Stimulated activated CD4-positive, alpha-beta T cell treated with anti-CD3 and anti-CD28 coated beads, TNF-alpha, amount 100 ng/mL, for 24 hours (primary cell): Measurements from ENCODE around the gene FAM107B.
A peak's percentile ranks its signal among the peaks of the same experiment; 100 is the strongest.

ENCODE experiments used
- DNase-seq, 3 experiments: peaks; one replicate each; pipeline ENCODE4 v3.0.0-alpha.2; 2020; ENCODE audit warnings: low read depth in 3 of 3

FAM107B gene

DNA sequence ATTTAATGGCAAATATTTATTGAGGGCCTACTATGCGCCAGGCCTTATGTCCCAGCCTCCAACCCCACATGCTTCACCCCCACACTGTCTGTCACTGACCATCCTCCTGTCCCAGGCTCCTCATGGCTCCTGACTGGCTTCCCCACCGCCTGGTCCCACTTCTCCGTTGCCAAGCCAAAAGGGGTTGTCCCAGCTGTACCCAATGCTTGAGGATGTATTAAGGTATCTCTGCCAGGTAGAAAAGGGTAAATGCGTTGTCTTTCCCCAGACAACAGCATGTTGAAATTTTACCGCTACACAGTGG lies 275.1 kb downstream of the FAM107B start:
- DNase-seq, result no peak

DNA sequence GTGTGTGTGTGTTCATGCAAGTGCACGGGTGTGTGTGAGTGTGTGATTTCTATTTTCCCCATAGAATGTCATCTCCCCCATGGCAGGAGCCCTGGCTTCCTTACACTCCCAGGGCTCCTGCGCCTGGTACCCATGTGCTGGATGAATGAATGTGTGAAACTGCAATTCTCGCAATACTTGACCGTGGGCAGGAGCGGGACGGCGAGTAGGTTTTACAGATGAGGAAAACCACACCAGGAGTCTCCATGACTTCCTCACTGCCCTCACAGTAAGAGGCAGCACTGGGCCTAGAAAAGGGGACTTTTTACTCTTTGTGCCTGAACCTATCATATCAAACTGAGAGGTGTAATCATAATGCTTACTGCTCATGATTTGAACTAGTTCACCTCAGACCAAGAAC lies 276.4 kb downstream of the FAM107B start:
- DNase-seq, result no peak

DNA sequence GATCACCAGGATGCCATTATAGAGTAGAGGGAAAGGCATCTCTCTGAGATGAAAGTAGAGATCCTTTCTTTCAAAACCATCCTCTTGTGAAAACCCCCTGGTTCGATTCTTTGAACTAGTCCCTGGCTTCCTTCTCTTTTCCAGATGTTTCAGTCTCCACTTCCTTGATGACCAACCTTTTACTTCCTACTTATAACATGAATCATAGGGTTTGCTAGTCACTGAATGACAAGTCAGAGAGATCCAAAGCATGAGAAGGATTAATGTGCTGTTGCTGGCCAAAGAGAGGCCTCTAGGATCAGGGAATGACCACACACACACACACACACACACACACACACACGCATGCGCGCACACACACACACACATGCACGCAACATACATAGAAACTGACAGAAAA lies 282.9 kb downstream of the FAM107B start:
- no peak for DNase-seq

DNA sequence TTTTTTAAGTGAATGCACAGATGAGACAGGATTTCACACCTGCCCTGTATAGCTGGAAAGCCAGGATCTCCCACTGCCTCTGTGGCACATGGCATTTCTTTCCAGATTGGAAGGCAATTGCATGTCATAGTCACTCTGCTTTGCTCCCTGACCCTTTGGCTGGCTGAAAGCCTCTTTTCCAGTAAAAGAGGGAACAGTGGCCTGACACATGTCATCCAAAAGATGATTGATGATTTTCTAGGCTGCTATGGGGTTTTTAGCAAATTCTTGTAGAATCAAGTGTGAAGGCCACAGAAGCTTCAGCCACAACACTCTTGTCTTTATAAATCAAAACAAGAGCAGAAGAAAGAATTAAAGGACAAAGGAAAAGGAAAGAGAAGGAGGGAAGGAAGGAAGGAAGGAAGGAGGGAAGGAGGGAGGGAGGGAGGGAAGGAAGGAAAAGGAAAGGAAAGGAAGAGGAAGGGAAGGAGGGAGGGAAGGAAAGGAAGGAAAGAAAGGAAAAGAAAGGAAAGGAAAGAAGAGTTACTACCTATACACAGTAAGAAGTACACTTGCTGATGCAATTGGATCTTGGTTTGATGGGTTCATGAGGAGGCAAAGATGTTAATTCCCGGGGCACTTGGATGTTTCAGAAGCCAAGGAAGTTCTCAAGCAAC lies 285.0 kb downstream of the FAM107B start:
- DNase-seq, result no peak

DNA sequence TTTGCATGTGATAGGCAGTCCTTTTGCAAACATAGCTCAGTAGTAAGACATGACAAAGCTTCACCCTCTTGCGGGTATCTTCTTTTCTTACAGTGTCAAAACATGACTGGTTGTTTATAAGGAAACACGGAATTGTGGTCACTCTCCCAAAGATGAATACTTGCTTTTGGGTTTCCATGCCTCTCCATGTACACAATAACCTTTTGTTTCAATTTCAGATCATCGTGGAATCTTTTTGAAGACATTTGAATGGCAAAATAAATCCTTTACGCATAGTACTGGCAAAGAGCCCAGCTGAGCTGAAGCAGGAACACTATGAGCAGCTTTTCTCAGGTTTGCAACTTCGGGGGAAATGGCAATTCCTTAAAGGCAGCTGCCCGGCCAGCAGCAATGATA lies 287.2 kb downstream of the FAM107B start:
- DNase-seq, result no peak

DNA sequence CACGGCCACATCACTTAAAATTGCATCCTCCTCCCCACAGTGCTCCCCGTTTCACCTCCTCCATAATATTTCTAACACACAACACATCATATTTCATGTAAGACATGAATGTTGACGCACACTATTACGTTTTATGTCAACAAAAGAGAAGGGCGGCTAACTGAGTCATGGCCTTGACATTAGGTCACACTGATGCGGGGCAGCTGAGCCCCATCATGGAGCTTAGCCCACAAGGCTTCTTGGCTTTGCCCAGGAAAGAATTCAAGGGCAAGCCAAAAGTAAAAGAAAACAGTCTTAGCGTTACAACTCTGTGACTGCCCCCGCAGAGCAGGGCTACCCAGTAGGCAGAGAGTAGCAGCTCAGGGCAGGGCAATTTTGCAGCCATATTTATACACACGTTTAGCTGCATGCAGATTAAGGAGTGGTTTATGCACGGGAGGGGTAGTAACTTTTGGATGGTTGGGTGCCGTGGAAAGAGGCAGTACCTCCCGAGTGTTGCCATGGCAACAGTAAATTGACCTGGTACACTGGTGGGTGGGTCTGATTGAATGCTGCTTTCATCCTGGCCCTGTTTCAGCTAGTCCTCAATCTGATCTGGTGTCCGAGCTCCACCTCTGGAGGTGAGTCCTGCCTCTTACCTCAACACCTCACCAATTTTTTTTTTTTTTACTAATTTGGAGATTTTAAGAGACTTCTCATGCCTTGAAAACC lies 287.8 kb downstream of the FAM107B start:
- no peak for DNase-seq

DNA sequence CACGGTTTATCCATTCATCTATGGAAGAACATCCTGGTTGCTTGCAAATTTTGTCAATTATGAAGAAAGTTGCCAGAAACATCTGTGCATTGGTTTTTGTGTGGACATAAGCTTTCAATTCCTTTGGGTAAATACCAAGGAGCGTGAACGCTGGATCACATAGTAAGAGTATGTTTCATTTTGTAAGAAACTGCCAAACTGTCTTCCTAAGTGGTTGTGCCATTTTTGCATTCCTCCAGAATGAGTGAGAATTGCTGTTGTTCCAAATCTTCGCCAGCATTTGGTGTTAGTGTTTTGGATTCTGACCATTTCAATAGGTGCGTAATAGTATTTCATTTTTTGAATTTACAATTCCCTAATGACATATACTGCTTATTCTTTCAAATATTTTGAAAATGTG lies 288.7 kb downstream of the FAM107B start:
- DNase-seq, result no peak

DNA sequence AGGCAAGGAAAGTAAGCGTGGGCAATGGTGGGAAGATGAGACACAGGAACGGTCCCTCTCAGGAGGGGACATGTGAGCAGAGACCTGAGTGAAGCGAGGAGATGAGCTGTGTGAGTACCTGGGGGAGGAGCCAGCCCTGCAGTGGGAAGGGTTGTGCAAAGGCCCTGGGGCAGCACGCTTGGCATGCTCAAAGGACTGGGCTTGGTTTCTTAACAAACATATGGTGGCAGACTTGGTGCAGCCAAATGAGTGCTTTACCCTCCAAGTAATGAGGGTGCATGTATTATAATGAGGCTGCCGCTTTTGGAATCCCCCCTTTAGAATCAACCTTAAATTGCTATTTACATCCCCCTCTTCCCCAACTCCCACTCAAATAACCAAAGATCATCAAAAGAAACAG lies 291.3 kb downstream of the FAM107B start:
- no peak for DNase-seq

DNA sequence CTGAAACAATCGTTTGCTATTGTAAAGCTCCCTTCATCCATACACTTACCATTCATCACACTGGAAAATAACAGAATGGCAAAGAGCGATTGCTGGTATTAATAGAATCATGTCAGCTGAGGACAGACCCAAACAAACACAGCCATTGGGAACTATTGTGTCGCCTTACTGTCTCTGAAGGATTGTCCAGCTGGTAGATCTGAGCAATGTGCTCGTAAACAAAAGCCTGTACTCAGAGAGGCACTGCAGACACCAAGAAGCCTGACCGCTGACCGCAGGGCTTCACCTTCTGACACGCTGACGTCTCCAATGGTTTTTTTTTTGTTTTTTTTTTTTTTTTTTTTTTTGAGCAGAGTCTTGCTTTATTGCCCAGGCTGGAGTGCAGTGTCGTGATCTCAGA lies 292.9 kb downstream of the FAM107B start:
- DNase-seq, result no peak

DNA sequence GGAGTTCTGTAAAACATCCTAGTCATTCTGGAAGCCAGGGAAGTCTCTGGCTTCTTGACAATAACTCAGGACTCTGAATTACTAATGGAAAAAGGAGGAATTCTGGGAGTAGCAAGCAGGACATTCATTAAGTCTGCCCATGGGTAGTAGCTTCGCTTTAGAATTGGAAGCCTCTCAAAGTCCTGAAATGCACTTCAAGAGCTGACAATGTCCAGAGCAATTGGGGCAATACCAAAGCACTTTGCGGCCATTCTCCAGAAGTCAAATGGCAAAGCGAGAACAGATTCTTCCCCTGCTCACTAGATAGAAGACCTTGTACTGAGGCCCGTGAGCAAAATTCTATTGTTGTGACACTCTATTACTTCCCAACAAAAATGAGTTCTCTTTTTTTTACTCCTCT lies 293.7 kb downstream of the FAM107B start:
- no peak for DNase-seq

DNA sequence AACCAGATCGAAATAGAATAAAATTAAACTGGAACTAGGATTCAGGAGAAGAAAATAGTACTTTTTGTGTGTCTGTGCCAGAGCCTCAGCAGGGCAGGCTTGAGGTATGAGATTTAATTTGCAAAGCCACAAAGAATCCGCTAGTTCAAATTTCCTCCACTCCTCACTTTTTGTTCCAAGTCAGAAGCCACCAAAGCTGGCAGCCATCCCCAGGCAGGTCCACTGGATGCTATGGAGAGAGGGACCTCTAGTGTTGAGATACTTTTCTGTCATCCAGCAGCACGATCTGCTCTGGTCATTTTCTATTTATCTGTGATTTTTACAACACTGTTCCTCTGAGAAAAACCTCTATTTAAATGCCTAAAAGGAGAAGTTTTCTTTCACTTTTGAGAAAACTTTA lies 296.1 kb downstream of the FAM107B start:
- peak in 1 of 3 experiments; percentile 8 for DNase-seq

DNA sequence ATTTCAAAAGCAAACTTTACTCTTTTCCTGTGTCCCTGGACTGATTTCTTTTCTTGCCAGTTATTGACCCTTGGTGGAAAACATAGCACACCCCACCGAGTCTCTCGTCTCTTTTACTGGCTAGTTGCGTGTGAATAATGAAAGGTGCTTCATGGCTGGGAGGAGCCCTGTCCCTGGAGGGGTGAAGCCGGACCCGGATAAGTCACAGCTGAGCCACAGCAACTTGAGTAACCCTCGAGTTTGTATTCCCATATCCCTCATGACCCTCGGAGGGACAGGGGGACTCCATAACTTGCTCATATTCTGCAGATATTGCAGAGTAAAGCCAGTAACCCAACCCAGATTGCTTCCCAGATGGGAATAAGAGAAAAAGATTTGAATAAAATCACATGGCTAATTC lies 296.5 kb downstream of the FAM107B start:
- no peak for DNase-seq

DNA sequence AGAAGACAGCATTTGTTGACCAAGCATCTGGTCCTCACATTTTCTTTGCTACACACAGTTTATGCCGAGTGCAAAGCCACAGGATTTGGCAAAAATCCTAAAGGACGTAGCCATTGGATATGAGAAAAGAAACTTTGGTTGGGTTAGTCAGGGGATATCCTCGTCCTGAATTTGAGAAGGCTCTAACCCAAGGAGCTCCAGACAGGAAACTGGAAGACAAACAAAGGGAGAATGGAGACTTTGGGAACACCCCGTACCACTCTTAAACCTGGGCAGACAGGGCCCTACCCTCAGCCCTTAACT lies 297.3 kb downstream of the FAM107B start:
- DNase-seq, result no peak

DNA sequence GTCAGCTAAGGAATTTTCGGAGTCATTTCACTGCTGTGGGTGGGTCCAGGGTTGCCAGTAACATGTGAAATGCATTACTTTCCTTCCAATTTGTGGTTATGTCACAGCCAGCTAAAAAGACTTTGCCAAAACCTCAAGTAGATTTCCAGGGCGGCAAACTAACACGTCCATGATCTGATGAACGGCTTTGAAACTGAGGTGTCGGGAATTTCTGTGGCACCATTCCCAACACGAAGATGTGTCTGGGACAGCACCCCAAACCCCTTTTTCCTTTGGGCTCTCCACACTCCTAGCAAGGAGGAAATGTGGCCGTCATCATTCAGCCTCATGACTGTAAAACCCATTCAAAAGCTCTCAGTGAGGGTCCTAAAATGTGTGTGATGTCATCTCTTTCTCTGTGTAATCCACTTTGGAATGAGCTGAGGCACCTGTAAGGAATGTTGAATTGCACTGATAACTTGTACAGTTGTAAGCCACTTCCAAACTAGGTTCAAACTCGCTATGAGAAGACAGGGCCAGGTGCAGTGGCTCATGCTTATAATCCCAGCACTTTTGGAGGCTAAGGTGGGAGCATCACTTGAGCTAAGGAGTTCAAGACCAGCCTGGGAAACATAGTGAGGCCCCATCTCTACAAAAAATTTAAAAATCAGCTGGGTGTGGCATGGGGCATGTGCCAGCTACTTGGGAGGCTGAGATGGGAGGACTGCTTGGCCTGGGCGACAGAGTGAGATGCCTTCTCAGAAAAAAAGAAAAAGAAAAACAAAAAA lies 297.9 kb downstream of the FAM107B start:
- no peak for DNase-seq

DNA sequence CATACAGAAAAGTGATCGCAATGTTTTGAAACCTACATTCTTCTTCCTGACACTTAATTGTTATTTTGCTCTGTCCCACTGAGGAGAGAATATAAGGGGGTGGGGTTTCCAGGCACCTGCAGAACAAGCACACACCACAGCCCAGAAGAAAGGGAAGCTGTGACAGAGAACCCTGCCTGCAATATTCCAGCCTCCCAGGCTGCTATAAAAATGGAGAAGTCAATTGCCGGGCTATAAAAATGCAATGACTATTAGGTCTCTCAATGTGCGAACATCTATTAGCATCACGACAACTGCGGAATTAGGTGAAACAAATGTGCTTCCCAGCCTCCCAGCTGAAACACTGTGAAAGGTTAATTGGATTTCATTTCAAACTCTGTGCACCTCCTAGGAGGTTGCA lies 298.7 kb downstream of the FAM107B start:
- DNase-seq, result no peak

DNA sequence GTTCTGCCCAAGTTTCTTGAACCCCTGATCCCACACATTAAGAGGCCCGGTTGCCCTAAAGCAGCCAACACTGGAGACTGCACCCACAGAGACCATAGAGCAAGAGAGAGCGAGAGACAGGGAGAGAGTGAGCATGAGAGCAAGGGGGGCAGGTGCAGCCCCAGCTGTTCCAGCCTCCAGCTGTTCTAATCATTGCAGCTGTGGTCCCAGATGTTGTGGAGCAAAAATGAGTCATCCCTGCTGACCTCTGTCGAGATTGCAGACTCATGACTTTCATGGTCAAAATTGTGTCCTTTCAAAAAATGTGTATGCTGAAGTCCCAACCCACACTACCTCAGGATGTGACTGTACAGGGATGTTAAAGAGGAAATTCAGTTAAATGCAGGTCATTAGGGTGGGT lies 300.0 kb downstream of the FAM107B start:
- no peak for DNase-seq

DNA sequence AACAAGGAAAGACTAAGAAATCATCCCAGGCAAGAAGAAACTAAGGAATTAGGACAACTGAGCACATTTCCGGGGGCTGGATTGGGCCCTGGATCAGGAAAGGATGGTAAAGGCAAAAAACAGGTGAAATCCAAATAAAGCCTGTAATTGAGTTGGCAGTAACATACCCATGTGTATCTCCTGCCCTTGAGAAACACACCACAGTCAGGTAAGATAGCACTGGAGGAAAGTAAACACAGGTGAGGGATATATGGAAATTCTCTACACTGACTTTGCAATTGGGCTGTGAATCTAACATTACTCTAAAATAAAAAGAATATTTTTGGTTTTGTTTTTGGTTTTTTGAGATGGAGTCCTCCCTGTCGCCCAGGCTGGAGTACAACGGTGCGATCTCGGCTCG lies 303.8 kb downstream of the FAM107B start:
- DNase-seq, result no peak

DNA sequence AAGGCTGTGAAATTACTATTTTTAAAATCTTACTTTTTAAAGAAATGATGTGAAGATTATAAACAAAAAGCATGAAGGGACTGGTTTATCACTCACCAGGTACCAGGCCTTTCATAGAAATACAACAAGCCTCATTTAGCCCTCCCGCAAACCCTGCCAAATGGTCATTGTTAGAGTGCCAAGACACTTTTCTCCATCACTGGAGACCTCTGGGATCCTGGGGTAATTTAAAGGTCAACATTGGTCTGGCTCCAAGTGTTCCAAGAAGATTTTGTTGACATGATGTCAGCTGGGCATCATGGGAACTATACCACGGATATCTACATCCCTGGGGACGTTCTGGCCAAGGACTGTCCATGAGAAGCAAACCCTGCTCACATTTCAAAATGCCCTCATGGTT lies 306.0 kb downstream of the FAM107B start:
- no peak for DNase-seq
